ENCODE measurements around the gene BCAN.
"Not testable (repeated sequence)": the region's sequence is repeated elsewhere in the genome, so short reads cannot be mapped to it uniquely, and the experiment has no call there.

BCAN gene

GRCh38 chr1:156631152-156631551 lies 10.8 kb upstream of the BCAN start:
- not testable (repeated sequence) for H3K9ac ChIP-seq (ENCODE audit: low read length in 2 of 2); H3K9me3 ChIP-seq (ENCODE audit: control insufficient read depth in 2 of 2, low read length in 2 of 2); H3K27ac ChIP-seq (ENCODE audit: low read length); H3K36me3 ChIP-seq (ENCODE audit: control insufficient read depth in 2 of 2, insufficient read depth in 2 of 2, low read length in 2 of 2); H3K4me3 ChIP-seq (ENCODE audit: low read length in 2 of 2); H3K4me1 ChIP-seq (ENCODE audit: control insufficient read depth, insufficient read depth, low read length)
- peaks cover 33 to 41% of the 10 kb centered on the region in 2 donors for H3K27me3 ChIP-seq (ENCODE audit: control insufficient read depth in 1 of 2, insufficient read depth in 2 of 2, low read length in 2 of 2)

GRCh38 chr1:156632355-156632754 lies 9.6 kb upstream of the BCAN start:
- no peaks in the 10 kb centered on the region for H3K36me3 ChIP-seq (ENCODE audit: control insufficient read depth in 2 of 2, insufficient read depth in 2 of 2, low read length in 2 of 2)
- no peak overlapping the region for H3K27ac ChIP-seq (ENCODE audit: low read length)
- H3K4me3 ChIP-seq (ENCODE audit: low read length in 2 of 2) = no peak overlapping the region
- no peak overlapping the region for H3K9ac ChIP-seq (ENCODE audit: low read length in 2 of 2)
- H3K9me3 ChIP-seq (ENCODE audit: control insufficient read depth in 2 of 2, low read length in 2 of 2) = no peaks in the 10 kb centered on the region
- H3K27me3 ChIP-seq (ENCODE audit: control insufficient read depth in 1 of 2, insufficient read depth in 2 of 2, low read length in 2 of 2) = peaks cover 35 to 37% of the 10 kb centered on the region in 2 donors
- H3K4me1 ChIP-seq (ENCODE audit: control insufficient read depth, insufficient read depth, low read length) = no peaks in the 10 kb centered on the region

DNA sequence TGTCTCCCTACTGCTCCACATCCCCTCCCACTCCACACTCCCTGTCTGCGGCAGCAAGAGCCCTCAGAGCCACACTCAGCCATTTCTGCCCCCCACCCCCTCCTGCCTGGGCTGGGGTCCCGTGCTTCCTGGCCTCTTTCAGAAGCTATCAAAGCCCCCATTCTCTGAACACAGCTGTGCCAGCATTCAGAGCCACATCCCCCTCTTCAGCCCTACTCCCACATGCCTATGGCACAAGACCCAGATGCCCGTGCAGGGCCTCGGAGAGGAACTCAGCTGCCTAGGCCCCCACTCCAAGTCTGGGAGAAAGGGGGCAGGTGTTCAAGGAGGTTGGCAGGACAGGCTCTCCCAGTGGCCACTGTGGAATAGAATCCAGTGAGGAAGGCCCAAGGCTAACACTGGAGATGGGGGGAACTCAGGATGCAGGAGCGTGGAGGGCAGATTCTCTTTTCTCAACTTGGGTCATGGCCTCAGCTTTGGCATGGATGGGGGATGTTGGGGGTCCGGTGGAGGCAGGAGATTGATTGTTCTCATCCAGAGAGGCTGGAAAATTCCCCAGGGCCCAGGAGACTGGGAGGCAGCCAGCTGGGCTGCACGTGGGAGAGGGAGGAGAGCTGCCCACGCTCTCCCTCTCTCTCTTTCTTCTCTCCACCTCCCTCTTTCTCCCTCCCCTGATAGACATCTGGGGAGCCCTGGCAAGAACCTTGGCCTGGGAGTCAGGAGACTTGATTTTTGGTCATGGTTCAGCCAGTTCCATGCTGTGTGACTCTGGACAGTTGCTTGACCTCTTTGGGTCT lies 3.5 kb upstream of the BCAN start:
- H3K36me3 ChIP-seq (ENCODE audit: control insufficient read depth in 2 of 2, insufficient read depth in 2 of 2, low read length in 2 of 2) = no peaks in the 10 kb centered on the region
- H3K4me1 ChIP-seq (ENCODE audit: control insufficient read depth, insufficient read depth, low read length) = peaks cover 14% of the 10 kb centered on the region
- peaks cover 61 to 63% of the 10 kb centered on the region in 2 donors for H3K27me3 ChIP-seq (ENCODE audit: control insufficient read depth in 1 of 2, insufficient read depth in 2 of 2, low read length in 2 of 2)
- H3K9ac ChIP-seq (ENCODE audit: low read length in 2 of 2) = no peak overlapping the region
- no peak overlapping the region for H3K27ac ChIP-seq (ENCODE audit: low read length)
- H3K4me3 ChIP-seq (ENCODE audit: low read length in 2 of 2) = no peak overlapping the region
- no peaks in the 10 kb centered on the region for H3K9me3 ChIP-seq (ENCODE audit: control insufficient read depth in 2 of 2, low read length in 2 of 2)

DNA sequence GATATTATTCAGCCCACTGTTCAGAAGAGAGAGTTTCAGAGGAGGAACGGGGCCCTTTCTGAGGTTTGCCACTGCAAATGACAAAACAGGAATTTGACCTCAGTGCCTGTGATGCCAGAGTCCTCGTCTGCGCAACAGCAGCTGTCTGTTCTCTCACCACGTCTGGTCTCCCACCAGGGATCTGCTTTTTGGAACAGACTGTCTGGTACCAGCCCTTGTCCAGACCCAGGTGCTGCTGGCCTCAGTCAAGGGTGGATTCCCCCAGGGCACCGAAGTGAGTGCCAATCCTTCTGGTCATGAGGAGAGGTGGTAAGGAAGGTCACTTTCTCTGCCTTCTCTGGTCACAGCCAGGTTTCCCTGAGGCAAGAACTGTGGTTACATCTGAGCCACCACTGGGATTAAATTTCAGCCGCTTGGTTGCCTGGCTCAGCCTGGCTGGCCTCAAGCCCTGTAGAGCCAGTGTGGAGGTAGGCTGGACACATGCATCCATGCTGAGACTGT lies 2.3 kb upstream of the BCAN start:
- Histone ChIP-seq H3K9ac (ENCODE audit: low read length in 2 of 2) (no peak overlapping the region), H3K9me3 (ENCODE audit: control insufficient read depth in 2 of 2, low read length in 2 of 2) (no peaks in the 10 kb centered on the region), H3K36me3 (ENCODE audit: control insufficient read depth in 2 of 2, insufficient read depth in 2 of 2, low read length in 2 of 2) (no peaks in the 10 kb centered on the region), H3K4me3 (ENCODE audit: low read length in 2 of 2) (no peak overlapping the region), H3K4me1 (ENCODE audit: control insufficient read depth, insufficient read depth, low read length) (peaks cover 14% of the 10 kb centered on the region), H3K27ac (ENCODE audit: low read length) (no peak overlapping the region), H3K27me3 (ENCODE audit: control insufficient read depth in 1 of 2, insufficient read depth in 2 of 2, low read length in 2 of 2) (peaks cover 59 to 68% of the 10 kb centered on the region in 2 donors)

DNA sequence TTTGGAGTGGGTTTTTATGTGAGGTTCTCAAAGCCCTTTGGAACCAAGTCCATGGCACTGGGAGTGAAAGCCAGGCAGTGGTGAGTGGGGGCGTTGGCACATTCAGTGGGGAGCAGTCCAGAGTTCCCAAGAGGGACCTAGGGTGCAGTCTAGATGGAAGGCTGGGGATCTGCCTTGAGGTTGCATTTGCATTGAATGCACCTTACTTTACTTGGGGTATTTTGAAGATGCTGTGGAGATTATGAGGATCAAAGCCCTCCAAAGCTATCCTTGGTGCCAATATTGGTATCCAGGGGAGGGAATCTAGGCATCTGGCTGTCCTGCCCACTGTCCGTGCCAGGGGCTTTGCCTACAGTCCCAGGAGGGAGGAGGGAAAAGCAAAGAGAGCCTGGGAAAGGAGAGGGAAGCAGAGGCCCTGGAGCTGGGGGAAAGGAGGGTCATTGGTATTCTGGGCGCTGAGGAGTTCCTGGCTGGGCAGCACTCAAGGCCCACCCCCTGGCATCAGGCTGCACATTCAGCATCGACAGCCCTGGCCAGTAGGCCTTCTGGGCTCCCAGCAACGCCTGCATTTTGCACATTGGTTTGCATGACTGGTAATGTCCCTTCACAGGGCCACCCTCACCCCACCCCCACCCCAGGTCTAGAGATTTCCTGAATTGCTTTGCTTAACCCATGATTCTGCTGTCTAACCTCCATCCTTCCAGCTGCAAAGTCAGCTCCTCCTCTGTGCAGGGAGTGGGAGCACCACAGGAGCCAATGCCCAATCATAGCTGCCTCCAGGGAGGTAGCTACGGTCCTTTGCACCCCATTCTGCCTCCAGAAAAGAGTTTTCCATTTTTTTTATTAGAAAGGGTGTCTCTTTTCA lies 843 bp upstream of the BCAN start:
- H3K9ac ChIP-seq (ENCODE audit: low read length in 2 of 2) = no peak overlapping the region

DNA sequence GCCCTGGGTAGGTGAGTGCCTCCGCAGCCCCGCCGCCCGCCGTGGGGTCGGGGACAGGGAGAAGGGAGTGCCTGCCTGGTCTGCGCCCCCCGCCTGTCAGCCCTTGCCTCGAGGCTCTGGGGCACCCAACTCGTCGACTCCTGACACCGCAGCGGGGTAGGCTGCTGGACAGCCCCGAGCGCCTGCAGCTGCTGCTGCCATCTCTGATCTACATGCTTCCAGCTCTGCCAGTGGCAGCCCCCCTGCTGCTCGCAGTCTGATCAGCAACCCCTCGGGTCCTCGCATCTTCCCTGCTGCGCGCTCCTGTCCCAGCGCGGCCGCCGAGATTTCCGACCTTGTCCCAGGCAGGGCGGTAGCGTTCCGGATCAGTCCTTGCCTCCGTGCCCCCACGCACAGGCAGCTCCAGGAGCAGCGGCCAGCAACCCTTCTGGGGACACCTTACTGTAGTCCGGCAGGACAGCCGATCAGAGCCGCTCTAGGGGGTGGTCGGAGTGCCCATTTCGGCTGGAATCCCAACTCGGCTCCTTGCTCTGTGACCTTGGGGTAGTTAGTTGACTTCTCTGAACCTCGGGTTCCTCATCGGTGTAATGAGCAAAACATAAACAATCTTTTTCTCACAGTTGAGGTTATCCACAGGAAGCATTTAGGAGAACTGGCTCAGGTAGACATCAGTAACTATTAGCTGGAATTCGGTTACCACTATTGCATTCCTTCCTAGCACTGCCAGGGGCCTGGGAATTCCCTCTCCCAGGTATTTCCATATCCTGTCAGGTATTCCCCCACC lies 540 bp downstream of the BCAN start:
- peak overlapping the region in 1 of 2 donors; percentile 55 for H3K4me3 ChIP-seq (ENCODE audit: low read length in 2 of 2)

More for the DNA sequence above, 843 bp upstream of the BCAN start:
- Histone ChIP-seq H3K27me3 (ENCODE audit: control insufficient read depth in 1 of 2, insufficient read depth in 2 of 2, low read length in 2 of 2) (peaks cover 63 to 78% of the 10 kb centered on the region in 2 donors), H3K36me3 (ENCODE audit: control insufficient read depth in 2 of 2, insufficient read depth in 2 of 2, low read length in 2 of 2) (no peaks in the 10 kb centered on the region), H3K9me3 (ENCODE audit: control insufficient read depth in 2 of 2, low read length in 2 of 2) (no peaks in the 10 kb centered on the region), H3K4me3 (ENCODE audit: low read length in 2 of 2) (peak overlapping the region; percentile 19 to 47), H3K4me1 (ENCODE audit: control insufficient read depth, insufficient read depth, low read length) (peaks cover 14% of the 10 kb centered on the region), H3K27ac (ENCODE audit: low read length) (no peak overlapping the region)

GRCh38 chr1:156643049-156643777 lies 1.3 kb downstream of the BCAN start:
- H3K36me3 ChIP-seq (ENCODE audit: control insufficient read depth in 2 of 2, insufficient read depth in 2 of 2, low read length in 2 of 2) = no peaks in the 10 kb centered on the region
- peaks cover 72 to 83% of the 10 kb centered on the region in 2 donors for H3K27me3 ChIP-seq (ENCODE audit: control insufficient read depth in 1 of 2, insufficient read depth in 2 of 2, low read length in 2 of 2)
- H3K9ac ChIP-seq (ENCODE audit: low read length in 2 of 2) = no peak overlapping the region
- no peaks in the 10 kb centered on the region for H3K9me3 ChIP-seq (ENCODE audit: control insufficient read depth in 2 of 2, low read length in 2 of 2)
- no peak overlapping the region for H3K4me3 ChIP-seq (ENCODE audit: low read length in 2 of 2)
- H3K27ac ChIP-seq (ENCODE audit: low read length) = no peak overlapping the region
- peaks cover 14% of the 10 kb centered on the region for H3K4me1 ChIP-seq (ENCODE audit: control insufficient read depth, insufficient read depth, low read length)

More for the DNA sequence above, 540 bp downstream of the BCAN start:
- Histone ChIP-seq H3K36me3 (ENCODE audit: control insufficient read depth in 2 of 2, insufficient read depth in 2 of 2, low read length in 2 of 2) (no peaks in the 10 kb centered on the region), H3K9ac (ENCODE audit: low read length in 2 of 2) (no peak overlapping the region), H3K27ac (ENCODE audit: low read length) (no peak overlapping the region), H3K27me3 (ENCODE audit: control insufficient read depth in 1 of 2, insufficient read depth in 2 of 2, low read length in 2 of 2) (peaks cover 71 to 85% of the 10 kb centered on the region in 2 donors), H3K9me3 (ENCODE audit: control insufficient read depth in 2 of 2, low read length in 2 of 2) (no peaks in the 10 kb centered on the region), H3K4me1 (ENCODE audit: control insufficient read depth, insufficient read depth, low read length) (peaks cover 14% of the 10 kb centered on the region)

GRCh38 chr1:156643778-156644092 lies 1.8 kb downstream of the BCAN start:
- H3K27me3 ChIP-seq (ENCODE audit: control insufficient read depth in 1 of 2, insufficient read depth in 2 of 2, low read length in 2 of 2) = peaks cover 72 to 82% of the 10 kb centered on the region in 2 donors

DNA sequence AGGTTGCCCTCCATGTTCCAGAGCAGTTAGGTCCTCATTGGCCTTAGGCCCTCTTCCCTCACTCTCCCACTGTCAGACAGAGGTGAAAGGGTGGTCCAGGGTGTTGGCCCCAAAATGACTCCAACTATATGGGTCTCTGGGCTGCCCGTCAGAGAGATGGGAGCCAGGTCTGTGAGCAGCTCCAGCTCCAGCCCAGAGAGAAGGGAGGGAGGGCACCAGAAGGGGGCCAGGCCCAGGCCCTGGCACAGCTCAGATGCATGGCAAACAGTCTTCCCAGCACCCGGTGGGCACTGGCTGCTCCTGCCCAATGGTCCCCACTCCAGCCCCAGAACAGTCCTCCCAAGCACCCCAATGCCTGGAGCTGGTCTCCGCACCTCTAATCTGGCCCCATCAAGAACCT lies 2.2 kb downstream of the BCAN start:
- Histone ChIP-seq H3K4me3 (ENCODE audit: low read length in 2 of 2) (no peak overlapping the region), H3K27ac (ENCODE audit: low read length) (no peak overlapping the region), H3K9ac (ENCODE audit: low read length in 2 of 2) (no peak overlapping the region), H3K27me3 (ENCODE audit: control insufficient read depth in 1 of 2, insufficient read depth in 2 of 2, low read length in 2 of 2) (peaks cover 72 to 78% of the 10 kb centered on the region in 2 donors), H3K36me3 (ENCODE audit: control insufficient read depth in 2 of 2, insufficient read depth in 2 of 2, low read length in 2 of 2) (no peaks in the 10 kb centered on the region), H3K9me3 (ENCODE audit: control insufficient read depth in 2 of 2, low read length in 2 of 2) (no peaks in the 10 kb centered on the region), H3K4me1 (ENCODE audit: control insufficient read depth, insufficient read depth, low read length) (peaks cover 14% of the 10 kb centered on the region)

More at GRCh38 chr1:156643778-156644092, 1.8 kb downstream of the BCAN start:
- no peak overlapping the region for H3K9ac ChIP-seq (ENCODE audit: low read length in 2 of 2)
- H3K4me1 ChIP-seq (ENCODE audit: control insufficient read depth, insufficient read depth, low read length) = peaks cover 14% of the 10 kb centered on the region
- no peak overlapping the region for H3K27ac ChIP-seq (ENCODE audit: low read length)
- no peak overlapping the region for H3K4me3 ChIP-seq (ENCODE audit: low read length in 2 of 2)
- no peaks in the 10 kb centered on the region for H3K9me3 ChIP-seq (ENCODE audit: control insufficient read depth in 2 of 2, low read length in 2 of 2)
- no peaks in the 10 kb centered on the region for H3K36me3 ChIP-seq (ENCODE audit: control insufficient read depth in 2 of 2, insufficient read depth in 2 of 2, low read length in 2 of 2)

GRCh38 chr1:156644640-156645039 lies 2.7 kb downstream of the BCAN start:
- Histone ChIP-seq H3K4me1 (ENCODE audit: control insufficient read depth, insufficient read depth, low read length) (peaks cover 14% of the 10 kb centered on the region), H3K36me3 (ENCODE audit: control insufficient read depth in 2 of 2, insufficient read depth in 2 of 2, low read length in 2 of 2) (no peaks in the 10 kb centered on the region), H3K4me3 (ENCODE audit: low read length in 2 of 2) (no peak overlapping the region), H3K9ac (ENCODE audit: low read length in 2 of 2) (no peak overlapping the region), H3K27ac (ENCODE audit: low read length) (no peak overlapping the region), H3K27me3 (ENCODE audit: control insufficient read depth in 1 of 2, insufficient read depth in 2 of 2, low read length in 2 of 2) (peaks cover 67 to 73% of the 10 kb centered on the region in 2 donors), H3K9me3 (ENCODE audit: control insufficient read depth in 2 of 2, low read length in 2 of 2) (no peaks in the 10 kb centered on the region)

Data from stomach smooth muscle (tissue), 2 donors.